Neural cell (in vitro differentiated cells): ENCODE data around the gene FPGS.

Source experiments
- MXI1 ChIP-seq: fragments of 450-650 bp; conservative IDR thresholded peaks from 2 replicates; pipeline ENCODE4 v1.6.1; 2014; ENCODE audit warnings: antibody characterized with exemption, mild to moderate bottlenecking; ENCODE audit not compliant: poor library complexity, severe bottlenecking
- TF ChIP-seq, protein P1 (sequence below): fragments of 450-650 bp; IDR thresholded peaks from 2 replicates; pipeline ENCODE4 v1.5.1; 2014; ENCODE audit warnings: antibody characterized with exemption, mild to moderate bottlenecking, moderate library complexity; ENCODE audit not compliant: poor library complexity, severe bottlenecking

DNA sequence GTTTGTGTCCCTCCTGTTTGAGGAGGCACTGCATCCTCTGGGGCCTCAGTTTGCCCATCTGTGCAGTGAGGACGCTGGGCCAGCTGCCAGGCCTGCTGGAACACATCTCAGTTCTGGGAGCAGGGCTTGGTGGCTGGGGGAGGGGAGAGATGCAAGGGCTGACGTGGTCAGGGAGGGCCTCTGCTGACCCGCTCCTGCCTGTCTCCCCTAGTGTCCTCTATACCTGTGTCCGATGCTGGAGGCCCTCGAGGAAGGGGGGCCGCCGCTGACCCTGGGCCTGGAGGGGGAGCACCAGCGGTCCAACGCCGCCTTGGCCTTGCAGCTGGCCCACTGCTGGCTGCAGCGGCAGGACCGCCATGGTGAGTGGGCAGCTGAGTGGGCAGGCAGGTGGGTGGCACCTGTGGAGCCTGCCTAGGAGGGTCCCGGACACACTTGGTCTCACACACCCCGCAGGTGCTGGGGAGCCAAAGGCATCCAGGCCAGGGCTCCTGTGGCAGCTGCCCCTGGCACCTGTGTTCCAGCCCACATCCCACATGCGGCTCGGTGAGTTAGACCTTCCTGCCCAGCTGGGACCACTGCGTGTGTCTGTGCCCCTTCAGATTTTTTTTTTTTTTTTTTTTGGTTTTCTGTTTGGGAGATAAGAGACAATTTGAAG lies 5.8 kb downstream of the FPGS start:
- TF ChIP-seq, protein P1, sequence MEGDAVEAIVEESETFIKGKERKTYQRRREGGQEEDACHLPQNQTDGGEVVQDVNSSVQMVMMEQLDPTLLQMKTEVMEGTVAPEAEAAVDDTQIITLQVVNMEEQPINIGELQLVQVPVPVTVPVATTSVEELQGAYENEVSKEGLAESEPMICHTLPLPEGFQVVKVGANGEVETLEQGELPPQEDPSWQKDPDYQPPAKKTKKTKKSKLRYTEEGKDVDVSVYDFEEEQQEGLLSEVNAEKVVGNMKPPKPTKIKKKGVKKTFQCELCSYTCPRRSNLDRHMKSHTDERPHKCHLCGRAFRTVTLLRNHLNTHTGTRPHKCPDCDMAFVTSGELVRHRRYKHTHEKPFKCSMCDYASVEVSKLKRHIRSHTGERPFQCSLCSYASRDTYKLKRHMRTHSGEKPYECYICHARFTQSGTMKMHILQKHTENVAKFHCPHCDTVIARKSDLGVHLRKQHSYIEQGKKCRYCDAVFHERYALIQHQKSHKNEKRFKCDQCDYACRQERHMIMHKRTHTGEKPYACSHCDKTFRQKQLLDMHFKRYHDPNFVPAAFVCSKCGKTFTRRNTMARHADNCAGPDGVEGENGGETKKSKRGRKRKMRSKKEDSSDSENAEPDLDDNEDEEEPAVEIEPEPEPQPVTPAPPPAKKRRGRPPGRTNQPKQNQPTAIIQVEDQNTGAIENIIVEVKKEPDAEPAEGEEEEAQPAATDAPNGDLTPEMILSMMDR: no peak
- TF ChIP-seq MXI1: no peak
